Measurements from ENCODE around the gene CCR9. TPM values are rescaled to one million over a fixed set of nuclear protein-coding genes. Genes with fewer than 3 reads are reported as not detected.

The CCR9 gene
- polyA plus RNA-seq, 1 donor = not detected

- no peak for DNase-seq (ENCODE audit: low read depth)
Observed at GRCh38 chr3:45872569-45872968, 13.8 kb upstream of the CCR9 start.

GRCh38 chr3:45873036-45873435, 13.3 kb upstream of the CCR9 start:
- DNase-seq (ENCODE audit: low read depth) = no peak

- no peak for DNase-seq (ENCODE audit: low read depth)
Observed at GRCh38 chr3:45873638-45874037, 12.7 kb upstream of the CCR9 start.

GRCh38 chr3:45874677-45875346, 11.5 kb upstream of the CCR9 start:
- no peak for DNase-seq (ENCODE audit: low read depth)

GRCh38 chr3:45878124-45878523, 8.2 kb upstream of the CCR9 start:
- no peak for DNase-seq (ENCODE audit: low read depth)

GRCh38 chr3:45880725-45881077, 5.6 kb upstream of the CCR9 start:
- DNase-seq (ENCODE audit: low read depth) = no peak

GRCh38 chr3:45881078-45882022, 5.0 kb upstream of the CCR9 start:
- no peak for DNase-seq (ENCODE audit: low read depth)

GRCh38 chr3:45884368-45885201, 1.8 kb upstream of the CCR9 start:
- no peak for DNase-seq (ENCODE audit: low read depth)

- DNase-seq (ENCODE audit: low read depth) = no peak
Observed at GRCh38 chr3:45887285-45887684, 942 bp downstream of the CCR9 start.

GRCh38 chr3:45887759-45888511, 1.6 kb downstream of the CCR9 start:
- DNase-seq (ENCODE audit: low read depth) = no peak

GRCh38 chr3:45889337-45889736, 3.0 kb downstream of the CCR9 start:
- no peak for DNase-seq (ENCODE audit: low read depth)

GRCh38 chr3:45890405-45890804, 4.1 kb downstream of the CCR9 start:
- DNase-seq (ENCODE audit: low read depth) = no peak

GRCh38 chr3:45892161-45892560, 5.8 kb downstream of the CCR9 start:
- no peak for DNase-seq (ENCODE audit: low read depth)

GRCh38 chr3:45894015-45894414, 7.7 kb downstream of the CCR9 start:
- DNase-seq (ENCODE audit: low read depth) = no peak

GRCh38 chr3:45895686-45896468, 9.5 kb downstream of the CCR9 start:
- DNase-seq (ENCODE audit: low read depth) = no peak

- DNase-seq (ENCODE audit: low read depth) = no peak
Observed at GRCh38 chr3:45896956-45897355, 10.6 kb downstream of the CCR9 start.

GRCh38 chr3:45904931-45905330, 18.6 kb downstream of the CCR9 start:
- no peak for DNase-seq (ENCODE audit: low read depth)

GRCh38 chr3:45905755-45906154, 19.4 kb downstream of the CCR9 start:
- DNase-seq (ENCODE audit: low read depth) = no peak

- no peak for DNase-seq (ENCODE audit: low read depth)
Observed at GRCh38 chr3:45906681-45907407, 20.5 kb downstream of the CCR9 start.

Data from forelimb muscle (tissue), 1 donor.